Parathyroid adenoma (tissue), 2 donors: ENCODE data around the gene PSMF1.

Source experiments
- H2AFZ ChIP-seq: fragments of 300-600 bp; sonication (generic); one replicate; pipeline ENCODE4 v1.7.0; 2017; ENCODE audit warnings: antibody characterized with exemption, mild to moderate bottlenecking
- H3K27ac ChIP-seq: fragments of 300-600 bp; sonication (generic); one replicate; pipeline ENCODE4 v1.7.0; 2017
- H3K27me3 ChIP-seq: fragments of 300-600 bp; sonication (generic); one replicate; pipeline ENCODE4 v1.7.0; 2017; ENCODE audit warnings: low read length; ENCODE audit not compliant: control insufficient read depth, insufficient read depth
- H3K36me3 ChIP-seq: fragments of 300-600 bp; sonication (generic); one replicate; pipeline ENCODE4 v1.7.0; 2017; ENCODE audit warnings: low read length; ENCODE audit not compliant: control insufficient read depth, insufficient read depth
- H3K4me1 ChIP-seq: fragments of 300-600 bp; sonication (generic); one replicate; pipeline ENCODE4 v1.7.0; 2017; ENCODE audit warnings: control low read depth
- H3K4me2 ChIP-seq: fragments of 300-600 bp; sonication (generic); one replicate; pipeline ENCODE4 v1.7.0; 2017; ENCODE audit warnings: low read length
- H3K4me3 ChIP-seq: fragments of 300-600 bp; sonication (generic); one replicate; pipeline ENCODE4 v1.7.0; 2017; ENCODE audit warnings: low read depth, low read length
- H3K79me2 ChIP-seq: fragments of 300-600 bp; sonication (generic); one replicate; pipeline ENCODE4 v1.7.0; 2017; ENCODE audit warnings: control low read depth
- H3K9ac ChIP-seq: fragments of 300-600 bp; sonication (generic); one replicate; pipeline ENCODE4 v1.7.0; 2017; ENCODE audit warnings: mild to moderate bottlenecking
- H3K9me3 ChIP-seq: fragments of 300-600 bp; sonication (generic); one replicate; pipeline ENCODE4 v1.7.0; 2017; ENCODE audit warnings: low read length; ENCODE audit not compliant: control insufficient read depth
- CTCF ChIP-seq: fragments of 300-600 bp; sonication (generic); IDR thresholded peaks from one replicate; pipeline ENCODE4 v1.7.0; 2017; ENCODE audit warnings: antibody characterized with exemption, mild to moderate bottlenecking
- donor health status: primary hyperparathyroidism.

Gene PSMF1

GRCh38 chr20:1118336-1119127 lies at the start of gene PSMF1:
Gene PSMF1, plus strand, starts transcription at chr20:1118602. Its CDS starts 172 bp downstream, at chr20:1118774.
- H3K36me3 ChIP-seq: no peaks in the 10 kb centered on the region

GRCh38 chr20:1072258-1072657 lies 46.1 kb upstream of the PSMF1 start:
- TF ChIP-seq CTCF: no peak
- H3K27ac ChIP-seq: no peak overlapping the region

More at GRCh38 chr20:1118336-1119127, at the start of gene PSMF1:
- Histone ChIP-seq H3K27me3 (no peaks in the 10 kb centered on the region), H3K4me3 (peak within 1 kb of the TSS; percentile 97), H3K4me2 (peak within 1 kb of the TSS; percentile 93), H3K27ac (peak within 1 kb of the TSS; percentile 86), H3K79me2 (peaks cover 40% of the 10 kb centered on the region), H3K9me3 (no peaks in the 10 kb centered on the region), H3K9ac (peak within 1 kb of the TSS; percentile 75), H3K4me1 (peaks cover 36% of the 10 kb centered on the region), H2AFZ (peak within 1 kb of the TSS; percentile 97)
- peak; percentile 18 for TF ChIP-seq CTCF

GRCh38 chr20:1075616-1076015 lies 42.8 kb upstream of the PSMF1 start:
- no peaks in the 10 kb centered on the region for H3K9me3 ChIP-seq
- H3K36me3 ChIP-seq: no peaks in the 10 kb centered on the region
- no peaks in the 10 kb centered on the region for H3K4me1 ChIP-seq

More at GRCh38 chr20:1072258-1072657, 46.1 kb upstream of the PSMF1 start:
- Histone ChIP-seq H3K9me3 (no peaks in the 10 kb centered on the region), H3K36me3 (no peaks in the 10 kb centered on the region), H3K79me2 (no peaks in the 10 kb centered on the region), H3K4me1 (no peaks in the 10 kb centered on the region), H3K27me3 (no peaks in the 10 kb centered on the region), H3K4me2 (no peak overlapping the region), H3K9ac (no peak overlapping the region), H3K4me3 (no peak overlapping the region), H2AFZ (no peak overlapping the region)

GRCh38 chr20:1081891-1082290 lies 36.5 kb upstream of the PSMF1 start:
- Histone ChIP-seq H2AFZ (no peak overlapping the region), H3K9ac (no peak overlapping the region), H3K9me3 (no peaks in the 10 kb centered on the region), H3K4me3 (no peak overlapping the region), H3K4me1 (no peaks in the 10 kb centered on the region), H3K36me3 (no peaks in the 10 kb centered on the region), H3K27ac (no peak overlapping the region), H3K27me3 (no peaks in the 10 kb centered on the region), H3K4me2 (no peak overlapping the region), H3K79me2 (no peaks in the 10 kb centered on the region)
- no peak for TF ChIP-seq CTCF

More at GRCh38 chr20:1075616-1076015, 42.8 kb upstream of the PSMF1 start:
- Histone ChIP-seq H2AFZ (no peak overlapping the region), H3K79me2 (no peaks in the 10 kb centered on the region), H3K27ac (no peak overlapping the region), H3K27me3 (no peaks in the 10 kb centered on the region), H3K4me2 (no peak overlapping the region), H3K4me3 (no peak overlapping the region), H3K9ac (no peak overlapping the region)
- TF ChIP-seq CTCF: no peak
